IMR-90 (cell line): ENCODE results near the gene CFAP119. TPM values are rescaled to one million over a fixed set of nuclear protein-coding genes. Genes with fewer than 3 reads are reported as not detected.

Experiments used
- ATAC-seq: fragments of 200-7000 bp; cut with Tn5 transposase; 2 replicates; pipeline ENCODE4 v1.9.1; 2020; ENCODE audit warnings: low read depth, mild to moderate bottlenecking, moderate library complexity
- BruUV-seq: library from RNA; stranded (reverse); fragments of 400-500 nt; replicated peaks from 2 replicates; lab custom pipeline; 2021; lab: Mats Ljungman, UMichigan
- CTCF ChIA-PET: fragments of 300-600 bp; formaldehyde crosslinking; extraction: SDS; loops from one replicate; lab custom pipeline; 2021; ENCODE audit warnings: antibody characterized with exemption; lab: Yijun Ruan, JAX
- POLR2A ChIA-PET: fragments of 300-600 bp; sonication (Branson Sonifier 250); formaldehyde crosslinking; loops from one replicate; lab custom pipeline; 2022; ENCODE audit warnings: antibody characterized with exemption; ENCODE audit not compliant: unreplicated experiment; lab: Charles Lee
- DNase-seq: peaks from one replicate; pipeline ENCODE4 v3.0.0; 2013
- H2AFZ ChIP-seq: replicated peaks from 2 replicates; pipeline ENCODE3; 2013; ENCODE audit warnings: low read length, mild to moderate bottlenecking; ENCODE audit not compliant: poor library complexity
- H2AK5ac ChIP-seq: 2 replicates; pipeline ENCODE4 v1.6.1; 2013; ENCODE audit warnings: low read depth, low read length, inconsistent platforms
- H2AK9ac ChIP-seq: replicated peaks from 2 replicates; pipeline ENCODE3; 2013; ENCODE audit warnings: mild to moderate bottlenecking, low read depth, low read length, moderate library complexity; ENCODE audit not compliant: poor library complexity
- H2BK120ac ChIP-seq: 2 replicates; pipeline ENCODE4 v1.6.1; 2013; ENCODE audit warnings: low read depth, low read length, inconsistent platforms
- H2BK15ac ChIP-seq: 3 replicates; pipeline ENCODE4 v1.6.1; 2013; ENCODE audit warnings: low read depth, low read length, inconsistent platforms
- H2BK20ac ChIP-seq: 2 replicates; pipeline ENCODE4 v1.6.1; 2013; ENCODE audit warnings: low read depth, mild to moderate bottlenecking, inconsistent platforms, low read length, moderate library complexity
- H2BK5ac ChIP-seq: 2 replicates; pipeline ENCODE4 v1.6.1; 2013; ENCODE audit warnings: mild to moderate bottlenecking, low read depth, low read length, inconsistent platforms; ENCODE audit not compliant: poor library complexity, severe bottlenecking
- H3K14ac ChIP-seq: replicated peaks from 2 replicates; pipeline ENCODE4 v1.6.1; 2013; ENCODE audit warnings: low read depth, low read length, inconsistent platforms
- H3K18ac ChIP-seq: 2 replicates; pipeline ENCODE4 v1.6.1; 2013; ENCODE audit warnings: low read depth, low read length, control low read depth
- H3K23ac ChIP-seq: 2 replicates; pipeline ENCODE4 v1.6.1; 2013; ENCODE audit warnings: low read depth, low read length, inconsistent platforms
- H3K27ac ChIP-seq: 2 replicates; pipeline ENCODE4 v1.5.1; 2013; ENCODE audit warnings: mild to moderate bottlenecking, control low read depth, low read length; ENCODE audit not compliant: insufficient read depth
- H3K27me3 ChIP-seq: 2 replicates; pipeline ENCODE4 v1.6.1; 2013; ENCODE audit warnings: low read length; ENCODE audit not compliant: control insufficient read depth, insufficient read depth
- H3K36me3 ChIP-seq: 2 replicates; pipeline ENCODE4 v1.6.1; 2013; ENCODE audit warnings: low read length, mixed read lengths; ENCODE audit not compliant: control insufficient read depth, insufficient read depth
- H3K4ac ChIP-seq: 2 replicates; pipeline ENCODE4 v1.6.1; 2013; ENCODE audit warnings: low read depth, low read length, inconsistent platforms
- H3K4me1 ChIP-seq: 2 replicates; pipeline ENCODE4 v1.6.1; 2013; ENCODE audit warnings: low read length, mixed read lengths; ENCODE audit not compliant: control insufficient read depth, insufficient read depth
- H3K4me2 ChIP-seq: 2 replicates; pipeline ENCODE4 v1.6.1; 2013; ENCODE audit warnings: low read depth, mild to moderate bottlenecking, control low read depth, low read length, moderate library complexity
- H3K4me3 ChIP-seq: 2 replicates; pipeline ENCODE4 v1.5.1; 2013; ENCODE audit warnings: low read depth, mild to moderate bottlenecking, control low read depth, low read length, moderate library complexity; ENCODE audit not compliant: insufficient read depth
- H3K56ac ChIP-seq: 2 replicates; pipeline ENCODE4 v1.6.1; 2013; ENCODE audit warnings: low read length, inconsistent platforms; ENCODE audit not compliant: insufficient read depth; ENCODE audit errors: extremely low read depth
- H3K79me1 ChIP-seq, 2 experiments: 2 replicates each; pipeline ENCODE4 v1.6.1; 2013; ENCODE audit warnings: low read length in 2 of 2, inconsistent platforms in 1 of 2, low read depth in 1 of 2
- H3K9ac ChIP-seq: 2 replicates; pipeline ENCODE4 v1.6.1; 2013; ENCODE audit warnings: low read depth, low read length, control low read depth
- H3K9me1 ChIP-seq: 2 replicates; pipeline ENCODE4 v1.6.1; 2013; ENCODE audit warnings: low read length, inconsistent platforms; ENCODE audit not compliant: insufficient read depth
- H3K9me3 ChIP-seq: 2 replicates; pipeline ENCODE4 v1.6.1; 2013; ENCODE audit warnings: low read length; ENCODE audit not compliant: control insufficient read depth, insufficient read depth
- H4K20me1 ChIP-seq: 2 replicates; pipeline ENCODE4 v1.6.1; 2013; ENCODE audit warnings: low read length, inconsistent platforms; ENCODE audit not compliant: insufficient read depth
- H4K5ac ChIP-seq: 2 replicates; pipeline ENCODE4 v1.6.1; 2013; ENCODE audit warnings: mild to moderate bottlenecking, low read depth, low read length, control low read depth
- H4K8ac ChIP-seq, 2 experiments: 2 replicates each; pipeline ENCODE4 v1.6.1; 2013; ENCODE audit warnings: low read depth in 2 of 2, low read length in 2 of 2, control low read depth in 1 of 2, inconsistent platforms in 1 of 2
- H4K91ac ChIP-seq: 2 replicates; pipeline ENCODE4 v1.6.1; 2013; ENCODE audit warnings: low read depth, low read length, inconsistent platforms; ENCODE audit not compliant: insufficient read depth
- BHLHE40 ChIP-seq: fragments of 150-350 bp; IDR thresholded peaks from 2 replicates; pipeline ENCODE4 v1.6.1; 2016; ENCODE audit warnings: mild to moderate bottlenecking, low read depth, low read length
- FOS ChIP-seq: fragments of 150-350 bp; IDR thresholded peaks from 2 replicates; pipeline ENCODE4 v1.6.1; 2016; ENCODE audit warnings: low read depth, low read length
- MAFK ChIP-seq: IDR thresholded peaks from 2 replicates; pipeline ENCODE4 v1.6.1; 2012; ENCODE audit warnings: low read depth, low read length, improper control_type of control experiment
- MAZ ChIP-seq: IDR thresholded peaks from 2 replicates; pipeline ENCODE4 v1.6.1; 2012; ENCODE audit warnings: low read depth, mild to moderate bottlenecking, low read length, improper control_type of control experiment, moderate library complexity, borderline replicate concordance
- MXI1 ChIP-seq: IDR thresholded peaks from 2 replicates; pipeline ENCODE4 v1.6.1; 2012; ENCODE audit warnings: low read depth, mild to moderate bottlenecking, low read length, moderate library complexity, borderline replicate concordance
- RCOR1 ChIP-seq: IDR thresholded peaks from 2 replicates; pipeline ENCODE4 v1.6.1; 2012; ENCODE audit warnings: mild to moderate bottlenecking, low read length, improper control_type of control experiment; ENCODE audit not compliant: insufficient replicate concordance
- SMC3 ChIP-seq: fragments of 150-350 bp; IDR thresholded peaks from 2 replicates; pipeline ENCODE4 v1.6.1; 2016; ENCODE audit warnings: low read depth, mild to moderate bottlenecking, antibody characterized with exemption, low read length, moderate library complexity
- WGBS, 2 experiments: methylation state at CpG; one replicate each; pipeline versions ENCODE4 v1.1.5 to v1.1.7; 2013; ENCODE audit warnings: missing lambda C conversion rate in 2 of 2; ENCODE audit not compliant: insufficient read length in 1 of 2; ENCODE audit errors: extremely low coverage in 2 of 2; 5-methylcytosine and 5-hydroxymethylcytosine counted together
- dilution Hi-C: fragments of 300-500 bp; cut with HindIII; formaldehyde crosslinking; loops from one replicate; pipeline ENCODE4 v1.14.3; 2018; ENCODE audit warnings: low sequenced_read_pairs; ENCODE audit not compliant: unreplicated experiment
- in situ Hi-C: fragments of 300-500 bp; cut with MboI; formaldehyde crosslinking; loops from 3 replicates; pipeline ENCODE4 v1.14.3; 2019; ENCODE audit warnings: low sequenced_read_pairs, inconsistent platforms, mixed read lengths
- intact Hi-C: fragments of 100-400 bp; cut with micrococcal nuclease; formaldehyde crosslinking; loops from 2 replicates; pipeline ENCODE4 v1.10.0; 2022
- polyA plus RNA-seq, 3 experiments: library from polyadenylated mRNA; depleted of rRNA; stranded (reverse); fragments of >200 nt; gene quantifications; 2 replicates each; pipeline ENCODE4 v1.2.3, GENCODE V29; 2012; ENCODE audit warnings: low replicate concordance in 1 of 3
- total RNA-seq: library from RNA; depleted of rRNA; stranded (reverse); fragments of >200 nt; gene quantifications from 2 replicates; pipeline ENCODE4 v1.2.3, GENCODE V29; 2012
- TF ChIP-seq, protein P1 (sequence below): fragments of 150-350 bp; IDR thresholded peaks from 2 replicates; pipeline ENCODE4 v1.6.1; 2017; ENCODE audit warnings: mild to moderate bottlenecking, antibody characterized with exemption, low read length, low read depth
- TF ChIP-seq, protein P2 (sequence below): fragments of 150-350 bp; IDR thresholded peaks from 2 replicates; pipeline ENCODE4 v1.6.1; 2016; ENCODE audit warnings: low read depth, mild to moderate bottlenecking, low read length, moderate library complexity, borderline replicate concordance

The CFAP119 gene
- total and polyA plus RNA-seq, 2 of the 4 experiments (the other 2 are of a cell fraction): 0.90 to 7.6 TPM

DNA sequence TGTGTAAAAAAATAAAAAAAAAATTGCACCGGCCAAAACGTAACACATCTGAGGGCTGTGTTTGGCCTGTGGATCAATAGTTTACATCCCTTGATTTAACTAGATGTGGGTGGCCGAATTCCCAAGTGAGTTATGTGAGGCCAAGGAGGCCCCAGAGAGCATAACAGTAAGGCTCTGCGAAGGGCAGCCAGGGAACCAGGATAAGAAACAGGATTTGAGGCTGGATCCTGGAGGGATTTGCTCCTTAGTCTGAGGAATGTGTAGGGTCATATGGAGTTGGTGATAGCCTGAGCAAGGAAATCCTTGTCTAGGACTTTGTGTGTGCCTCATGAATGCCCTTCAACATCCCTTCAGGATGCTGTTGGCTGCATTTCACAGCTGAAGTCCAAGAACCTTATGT lies 11.7 kb downstream of the CFAP119 start:
- Histone ChIP-seq H3K9me3 (no peaks in the 10 kb centered on the region), H3K9me1 (peaks cover 12% of the 10 kb centered on the region; the same call in 1 of the 2 replicates), H4K8ac (no peak overlapping the region), H2AFZ (no peak overlapping the region), H3K4ac (no peak overlapping the region), H3K18ac (no peak overlapping the region), H3K4me3 (no peak overlapping the region), H2AK5ac (no peak overlapping the region), H3K36me3 (peaks cover 24% of the 10 kb centered on the region), H2AK9ac (no peak overlapping the region), H3K27me3 (no peaks in the 10 kb centered on the region), H2BK20ac (no peak overlapping the region), H4K20me1 (no peaks in the 10 kb centered on the region; the same call in 1 of the 2 replicates), H3K14ac (no peak overlapping the region), H2BK5ac (no peak overlapping the region), H2BK15ac (no peak overlapping the region), H3K23ac (no peak overlapping the region), H3K4me1 (no peaks in the 10 kb centered on the region), H3K4me2 (no peak overlapping the region), H4K5ac (no peak overlapping the region), H3K79me1 (peaks cover 22 to 33% of the 10 kb centered on the region in 2 experiments), H3K56ac (no peak overlapping the region), H4K91ac (no peak overlapping the region), H3K9ac (no peak overlapping the region), H3K27ac (no peak overlapping the region), H2BK120ac (no peak overlapping the region)
- dilution Hi-C loops (no loop called here), intact Hi-C loops (no loop called here), in situ Hi-C loops (no loop called here)
- DNase-seq (no peak), ATAC-seq (no peak)
- WGBS, 2 experiments: 100% methylated on average over 4 of the region's 4 CpGs; no CpG with 5 or more reads in 1 of the 2 experiments
- CTCF ChIA-PET: no interaction called here
- POLR2A ChIA-PET: no interaction called here
- TF ChIP-seq SMC3: no peak
- TF ChIP-seq BHLHE40: no peak
- TF ChIP-seq FOS: no peak
- TF ChIP-seq MAZ: no peak
- no peak for TF ChIP-seq RCOR1
- no peak for TF ChIP-seq MXI1
- TF ChIP-seq, protein P1, sequence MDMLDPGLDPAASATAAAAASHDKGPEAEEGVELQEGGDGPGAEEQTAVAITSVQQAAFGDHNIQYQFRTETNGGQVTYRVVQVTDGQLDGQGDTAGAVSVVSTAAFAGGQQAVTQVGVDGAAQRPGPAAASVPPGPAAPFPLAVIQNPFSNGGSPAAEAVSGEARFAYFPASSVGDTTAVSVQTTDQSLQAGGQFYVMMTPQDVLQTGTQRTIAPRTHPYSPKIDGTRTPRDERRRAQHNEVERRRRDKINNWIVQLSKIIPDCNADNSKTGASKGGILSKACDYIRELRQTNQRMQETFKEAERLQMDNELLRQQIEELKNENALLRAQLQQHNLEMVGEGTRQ: no peak
- TF ChIP-seq MAFK: no peak
- TF ChIP-seq, protein P2, sequence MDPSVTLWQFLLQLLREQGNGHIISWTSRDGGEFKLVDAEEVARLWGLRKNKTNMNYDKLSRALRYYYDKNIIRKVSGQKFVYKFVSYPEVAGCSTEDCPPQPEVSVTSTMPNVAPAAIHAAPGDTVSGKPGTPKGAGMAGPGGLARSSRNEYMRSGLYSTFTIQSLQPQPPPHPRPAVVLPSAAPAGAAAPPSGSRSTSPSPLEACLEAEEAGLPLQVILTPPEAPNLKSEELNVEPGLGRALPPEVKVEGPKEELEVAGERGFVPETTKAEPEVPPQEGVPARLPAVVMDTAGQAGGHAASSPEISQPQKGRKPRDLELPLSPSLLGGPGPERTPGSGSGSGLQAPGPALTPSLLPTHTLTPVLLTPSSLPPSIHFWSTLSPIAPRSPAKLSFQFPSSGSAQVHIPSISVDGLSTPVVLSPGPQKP: no peak
- BruUV-seq: no TSS peak
